K562 (cell line): Measurements from ENCODE around the gene STXBP6. TPM values are rescaled to one million over a fixed set of nuclear protein-coding genes. Genes with fewer than 3 reads are reported as not detected.

Source experiments
- ATAC-seq: fragments of 200-7000 bp; cut with Tn5 transposase; 3 replicates; pipeline ENCODE4 v1.9.1; 2020; ENCODE audit warnings: moderate library complexity
- BruUV-seq: library from RNA; stranded (reverse); fragments of 400-500 nt; replicated peaks from 2 replicates; lab custom pipeline; 2021; lab: Mats Ljungman, UMichigan
- CTCF ChIA-PET: fragments of 300-600 bp; formaldehyde crosslinking; extraction: SDS; loops from one replicate; lab custom pipeline; 2021; ENCODE audit warnings: low intra/inter-chr PET ratio; lab: Yijun Ruan, JAX
- POLR2A ChIA-PET: fragments of 300-600, 350-650 bp; sonication (Branson Sonifier 250); formaldehyde crosslinking; extraction: SDS; loops from one replicate; lab custom pipeline; 2021; ENCODE audit warnings: antibody characterized with exemption, inconsistent platforms; lab: Yijun Ruan, JAX
- DNase-seq, 4 experiments: peaks; one replicate each; pipeline versions ENCODE4 v3.0.0 to v3.0.0-alpha.2; 2011 to 2018; ENCODE audit warnings: low spot score in 3 of 4, mixed read lengths in 3 of 4; ENCODE audit errors: extremely low read depth in 1 of 4
- FAIRE-seq: peaks from 2 replicates; lab custom pipeline; 2011; peaks lifted over from hg19 to GRCh38; lab: Jason Lieb, UNC
- H2AFZ ChIP-seq: 2 replicates; pipeline ENCODE4 v1.6.0; 2011; ENCODE audit warnings: low read depth, low read length, control low read depth, inconsistent platforms
- H3K27ac ChIP-seq: fragments of 200-600 bp; 3 replicates; pipeline ENCODE4 v1.8.0; 2011; ENCODE audit warnings: low read depth, mild to moderate bottlenecking, control low read depth, inconsistent platforms, low read length, moderate library complexity, mixed read lengths; ENCODE audit errors: extremely low read depth
- H3K27me3 ChIP-seq, 2 experiments: fragments of 300-600 bp in 1 of 2; 2 replicates in 1 of 2; 3 replicates in 1 of 2; pipeline versions ENCODE4 v1.6.0 to v1.8.0; 2011; ENCODE audit warnings: inconsistent platforms in 2 of 2, low read length in 2 of 2, mild to moderate bottlenecking in 1 of 2, mixed read lengths in 1 of 2, moderate library complexity in 1 of 2; ENCODE audit not compliant: control insufficient read depth in 2 of 2, insufficient read depth in 2 of 2
- H3K36me3 ChIP-seq: fragments of 300-600 bp; 3 replicates; pipeline ENCODE4 v1.8.0; 2011; ENCODE audit warnings: mild to moderate bottlenecking, low read length, inconsistent platforms; ENCODE audit not compliant: control insufficient read depth, insufficient read depth
- H3K4me1 ChIP-seq, 2 experiments: fragments of 200-600 bp in 1 of 2; replicated peaks in 1 of 2; 2 replicates in 1 of 2; 3 replicates in 1 of 2; pipeline versions ENCODE4 v1.5.1 to v1.8.0; 2011; ENCODE audit warnings: inconsistent platforms in 2 of 2, low read length in 2 of 2, mild to moderate bottlenecking in 1 of 2, mixed read lengths in 1 of 2, moderate library complexity in 1 of 2; ENCODE audit not compliant: control insufficient read depth in 2 of 2, insufficient read depth in 2 of 2
- H3K4me2 ChIP-seq: 2 replicates; pipeline ENCODE4 v1.6.1; 2011; ENCODE audit warnings: low read length, control low read depth, inconsistent platforms, mixed read lengths; ENCODE audit not compliant: insufficient read depth
- H3K4me3 ChIP-seq: fragments of 200-600 bp; sonication (generic), shearing (Covaris generic); 2 replicates; pipeline ENCODE4 v1.5.1; 2016; ENCODE audit warnings: control low read depth, inconsistent platforms
- H3K79me2 ChIP-seq: fragments of 200-600 bp; 3 replicates; pipeline ENCODE4 v1.8.0; 2011; ENCODE audit warnings: low read length, inconsistent platforms; ENCODE audit not compliant: control insufficient read depth, insufficient read depth
- H3K9ac ChIP-seq, 2 experiments: 2 replicates each; pipeline versions ENCODE4 v1.6.0 to v1.6.1; 2011; ENCODE audit warnings: low read depth in 2 of 2, low read length in 2 of 2, control low read depth in 1 of 2, inconsistent platforms in 1 of 2, mild to moderate bottlenecking in 1 of 2, mixed read lengths in 1 of 2; ENCODE audit not compliant: insufficient read depth in 1 of 2
- H3K9me1 ChIP-seq: one replicate; pipeline ENCODE4 v1.6.0; 2011; ENCODE audit warnings: inconsistent platforms, mild to moderate bottlenecking, low read length, moderate library complexity; ENCODE audit not compliant: control insufficient read depth, insufficient read depth
- H3K9me3 ChIP-seq: replicated peaks from 2 replicates; pipeline ENCODE4 v1.5.1; 2011; ENCODE audit warnings: low read depth, low read length, inconsistent platforms; ENCODE audit not compliant: control insufficient read depth, insufficient read depth
- H4K20me1 ChIP-seq: replicated peaks from 2 replicates; pipeline ENCODE4 v1.6.1; 2011; ENCODE audit warnings: low read length, inconsistent platforms, mixed read lengths; ENCODE audit not compliant: control insufficient read depth, insufficient read depth
- HDAC1 ChIP-seq, 2 experiments: fragments of 450-650 bp; IDR thresholded peaks; 2 replicates each; pipeline ENCODE4 v1.6.1; 2016 to 2017; ENCODE audit warnings: inconsistent platforms in 1 of 2, mild to moderate bottlenecking in 1 of 2, moderate library complexity in 1 of 2
- IFI16 ChIP-seq: fragments of 250-450 bp; sonication (Bioruptor Pico); IDR thresholded peaks from 2 replicates; pipeline ENCODE4 v2.1.2; 2022; ENCODE audit warnings: mild to moderate bottlenecking, inconsistent platforms
- MCM7 ChIP-seq, 2 experiments: fragments of 450-650 bp; IDR thresholded peaks; 2 replicates each; pipeline ENCODE4 v1.6.1; 2016 to 2018
- PCBP2 ChIP-seq: fragments of 200-400 bp; formaldehyde crosslinking; IDR thresholded peaks from 2 replicates; pipeline ENCODE4 v1.6.1; 2018; ENCODE audit warnings: low read length, low read depth, mild to moderate bottlenecking, moderate library complexity; ENCODE audit not compliant: poor library complexity, severe bottlenecking
- POLR2A ChIP-seq: fragments of 450-650 bp; conservative IDR thresholded peaks from 2 replicates; pipeline ENCODE4 v1.6.1; 2016
- PRPF4 ChIP-seq: fragments of 200-400 bp; formaldehyde crosslinking; IDR thresholded peaks from one replicate; pipeline ENCODE4 v1.6.1; 2017; ENCODE audit warnings: low read length, low read depth, mild to moderate bottlenecking; ENCODE audit not compliant: insufficient read depth, poor library complexity, severe bottlenecking
- SREBF1 ChIP-seq: fragments of 150-350 bp; IDR thresholded peaks from 2 replicates; pipeline ENCODE4 v1.6.1; 2014; ENCODE audit warnings: antibody characterized with exemption, low read depth, low read length, borderline replicate concordance
- TCFL5 ChIP-seq: fragments of 250-450 bp; sonication (Bioruptor Pico); conservative IDR thresholded peaks from 2 replicates; pipeline ENCODE4 v1.6.1; 2021; ENCODE audit warnings: mild to moderate bottlenecking, moderate library complexity, matching md5 sums
- YBX1 ChIP-seq: fragments of 450-650 bp; IDR thresholded peaks from 2 replicates; pipeline ENCODE4 v1.7.1; 2016; ENCODE audit warnings: mild to moderate bottlenecking
- ZNF133 ChIP-seq: fragments of 250-450 bp; sonication (Bioruptor Pico); IDR thresholded peaks from 2 replicates; pipeline ENCODE4 v1.4.0; 2020; ENCODE audit warnings: mild to moderate bottlenecking
- WGBS: fragments of 100-300 bp; shearing (Covaris generic); methylation state at CpG from one replicate; pipeline ENCODE4 v1.1.6; 2016; ENCODE audit warnings: low coverage, mixed read lengths; ENCODE audit not compliant: insufficient coverage; ENCODE audit errors: missing lambda C conversion rate; 5-methylcytosine and 5-hydroxymethylcytosine counted together
- in situ Hi-C: fragments of 300-500 bp; cut with MboI; formaldehyde crosslinking; loops from 4 replicates; pipeline ENCODE4 v1.15.0; 2018; ENCODE audit warnings: inconsistent platforms, mixed read lengths
- intact Hi-C: fragments of 100-400 bp; cut with micrococcal nuclease; formaldehyde crosslinking; loops from 2 replicates; pipeline ENCODE4 v1.14.2; 2022
- polyA plus RNA-seq, 8 experiments: library from polyadenylated mRNA; depleted of rRNA in 4 of 8; stranded (reverse) in 5 of 8; unstranded in 3 of 8; fragments of >200 nt; fragmentation: Nextera tagmentation in 2 of 8; fragmentation: Illumina TruSeq in 1 of 8; extraction: Ambion mirVana in 2 of 8; extraction: Trizol in 1 of 8; gene quantifications; 2 replicates each; pipeline versions ENCODE4 v1.2.1 to v1.2.3, GENCODE V29; 2011 to 2014; ENCODE audit warnings: inconsistent platforms in 1 of 8, missing spikeins in 1 of 8
- total RNA-seq, 7 experiments: library from RNA; depleted of rRNA in 6 of 7; stranded (reverse); fragments of >200 nt in 6 of 7; fragmentation: Illumina TruSeq in 2 of 7; extraction: Trizol in 2 of 7; gene quantifications; 2 replicates each; pipeline versions ENCODE4 v1.2.1 to v1.2.3, GENCODE V29; 2011 to 2021; ENCODE audit warnings: low replicate concordance in 1 of 7
- TF ChIP-seq, protein P1 (sequence below): fragments of 250-450 bp; sonication (Bioruptor Pico); IDR thresholded peaks from 2 replicates; pipeline ENCODE4 v1.5.0; 2022; ENCODE audit warnings: mild to moderate bottlenecking
- TF ChIP-seq, protein P2 (sequence below), 3 experiments: IDR thresholded peaks in 2 of 3; conservative IDR thresholded peaks in 1 of 3; 2 replicates each; pipeline ENCODE4 v1.5.1; 2011 to 2012; ENCODE audit warnings: low read length in 3 of 3, mild to moderate bottlenecking in 3 of 3, control low read depth in 2 of 3, improper control_type of control experiment in 1 of 3, inconsistent platforms in 1 of 3, low read depth in 1 of 3, mixed read lengths in 1 of 3, moderate library complexity in 1 of 3; ENCODE audit not compliant: insufficient read depth in 2 of 3
- TF ChIP-seq, protein P3 (sequence below): fragments of 450-650 bp; IDR thresholded peaks from 2 replicates; pipeline ENCODE4 v1.7.0; 2016; ENCODE audit warnings: borderline replicate concordance
- TF ChIP-seq, protein P4 (sequence below): fragments of 450-650 bp; formaldehyde crosslinking; IDR thresholded peaks from 2 replicates; pipeline ENCODE4 v1.4.0; 2020; ENCODE audit warnings: mild to moderate bottlenecking, moderate library complexity

The STXBP6 gene
- total and polyA plus RNA-seq, 9 of the 15 experiments (the other 6 are each of a cell fraction or from before 2014, with no cell fraction given): 0.27 to 0.89 (median 0.59) TPM

DNA sequence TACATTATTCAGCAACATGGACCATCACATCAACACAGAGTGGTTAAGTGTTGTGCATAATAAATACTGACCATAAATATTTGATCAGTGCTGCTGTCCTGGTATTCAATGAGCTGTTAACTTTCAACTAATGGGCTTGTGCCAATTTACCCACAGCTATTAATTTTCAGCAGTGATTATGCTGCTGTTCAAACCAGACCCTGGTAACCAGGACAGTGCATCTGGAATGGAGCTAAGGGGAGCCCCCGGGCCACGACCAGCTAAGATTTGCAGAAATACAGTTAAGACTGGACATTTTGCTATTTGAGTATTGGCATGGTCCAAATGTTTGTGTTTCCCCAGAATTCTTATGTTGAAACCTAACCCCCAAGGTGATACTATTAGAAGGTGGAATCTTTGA lies 235.6 kb downstream of the STXBP6 start:
- Histone ChIP-seq H4K20me1 (no peaks in the 10 kb centered on the region), H3K9me1 (no peaks in the 10 kb centered on the region), H3K9me3 (no peaks in the 10 kb centered on the region), H3K4me3 (no peak overlapping the region), H3K4me2 (no peak overlapping the region), H3K4me1 (no peaks in the 10 kb centered on the region), H3K27me3 (peaks cover 0 to 4% of the 10 kb centered on the region in 2 experiments; a peak in 1 of 5 replicates), H3K9ac (no peak overlapping the region), H3K27ac (no peak overlapping the region), H2AFZ (no peak overlapping the region), H3K36me3 (no peaks in the 10 kb centered on the region), H3K79me2 (no peaks in the 10 kb centered on the region)
- no peak for ATAC-seq
- no TSS peak for BruUV-seq
- ChIA-PET POLR2A (no interaction called here), CTCF (interaction anchor here (0.7 kb wide), 1 partner anchor 8 kb away, joined by 3 read pairs; no protein-coding TSS in a partner anchor)
- 0% methylated on average over 2 of the region's 2 CpGs for WGBS
- intact Hi-C loops (no loop called here), in situ Hi-C loops (loop anchor here (25.0 kb wide), 1 partner anchor 323 kb away; no protein-coding TSS in a partner anchor)
- DNase-seq: no peak
- FAIRE-seq: no peak
- TF ChIP-seq MCM7 (IDR thresholded peaks at IDR 0.05) (no peak), PCBP2 (no peak), POLR2A (no peak), IFI16 (CRISPR knock-in tag) (no peak), PRPF4 (no peak), HDAC1 (IDR thresholded peaks at IDR 0.05) (no peak), SREBF1 (no peak), ZNF133 (no peak), TCFL5 (CRISPR knock-in tag) (no peak), YBX1 (no peak)
- TF ChIP-seq, protein P1, sequence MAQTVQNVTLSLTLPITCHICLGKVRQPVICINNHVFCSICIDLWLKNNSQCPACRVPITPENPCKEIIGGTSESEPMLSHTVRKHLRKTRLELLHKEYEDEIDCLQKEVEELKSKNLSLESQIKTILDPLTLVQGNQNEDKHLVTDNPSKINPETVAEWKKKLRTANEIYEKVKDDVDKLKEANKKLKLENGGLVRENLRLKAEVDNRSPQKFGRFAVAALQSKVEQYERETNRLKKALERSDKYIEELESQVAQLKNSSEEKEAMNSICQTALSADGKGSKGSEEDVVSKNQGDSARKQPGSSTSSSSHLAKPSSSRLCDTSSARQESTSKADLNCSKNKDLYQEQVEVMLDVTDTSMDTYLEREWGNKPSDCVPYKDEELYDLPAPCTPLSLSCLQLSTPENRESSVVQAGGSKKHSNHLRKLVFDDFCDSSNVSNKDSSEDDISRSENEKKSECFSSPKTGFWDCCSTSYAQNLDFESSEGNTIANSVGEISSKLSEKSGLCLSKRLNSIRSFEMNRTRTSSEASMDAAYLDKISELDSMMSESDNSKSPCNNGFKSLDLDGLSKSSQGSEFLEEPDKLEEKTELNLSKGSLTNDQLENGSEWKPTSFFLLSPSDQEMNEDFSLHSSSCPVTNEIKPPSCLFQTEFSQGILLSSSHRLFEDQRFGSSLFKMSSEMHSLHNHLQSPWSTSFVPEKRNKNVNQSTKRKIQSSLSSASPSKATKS (CRISPR knock-in tag): no peak
- TF ChIP-seq, protein P2, sequence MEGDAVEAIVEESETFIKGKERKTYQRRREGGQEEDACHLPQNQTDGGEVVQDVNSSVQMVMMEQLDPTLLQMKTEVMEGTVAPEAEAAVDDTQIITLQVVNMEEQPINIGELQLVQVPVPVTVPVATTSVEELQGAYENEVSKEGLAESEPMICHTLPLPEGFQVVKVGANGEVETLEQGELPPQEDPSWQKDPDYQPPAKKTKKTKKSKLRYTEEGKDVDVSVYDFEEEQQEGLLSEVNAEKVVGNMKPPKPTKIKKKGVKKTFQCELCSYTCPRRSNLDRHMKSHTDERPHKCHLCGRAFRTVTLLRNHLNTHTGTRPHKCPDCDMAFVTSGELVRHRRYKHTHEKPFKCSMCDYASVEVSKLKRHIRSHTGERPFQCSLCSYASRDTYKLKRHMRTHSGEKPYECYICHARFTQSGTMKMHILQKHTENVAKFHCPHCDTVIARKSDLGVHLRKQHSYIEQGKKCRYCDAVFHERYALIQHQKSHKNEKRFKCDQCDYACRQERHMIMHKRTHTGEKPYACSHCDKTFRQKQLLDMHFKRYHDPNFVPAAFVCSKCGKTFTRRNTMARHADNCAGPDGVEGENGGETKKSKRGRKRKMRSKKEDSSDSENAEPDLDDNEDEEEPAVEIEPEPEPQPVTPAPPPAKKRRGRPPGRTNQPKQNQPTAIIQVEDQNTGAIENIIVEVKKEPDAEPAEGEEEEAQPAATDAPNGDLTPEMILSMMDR (IDR thresholded peaks at IDR 0.05 in 2 of 3, conservative IDR thresholded peaks at IDR 0.05 in 1 of 3; ENCODE audit: insufficient read depth in 2 of 3, low read depth in 1 of 3, low read length in 3 of 3): no peak
- TF ChIP-seq, protein P3, sequence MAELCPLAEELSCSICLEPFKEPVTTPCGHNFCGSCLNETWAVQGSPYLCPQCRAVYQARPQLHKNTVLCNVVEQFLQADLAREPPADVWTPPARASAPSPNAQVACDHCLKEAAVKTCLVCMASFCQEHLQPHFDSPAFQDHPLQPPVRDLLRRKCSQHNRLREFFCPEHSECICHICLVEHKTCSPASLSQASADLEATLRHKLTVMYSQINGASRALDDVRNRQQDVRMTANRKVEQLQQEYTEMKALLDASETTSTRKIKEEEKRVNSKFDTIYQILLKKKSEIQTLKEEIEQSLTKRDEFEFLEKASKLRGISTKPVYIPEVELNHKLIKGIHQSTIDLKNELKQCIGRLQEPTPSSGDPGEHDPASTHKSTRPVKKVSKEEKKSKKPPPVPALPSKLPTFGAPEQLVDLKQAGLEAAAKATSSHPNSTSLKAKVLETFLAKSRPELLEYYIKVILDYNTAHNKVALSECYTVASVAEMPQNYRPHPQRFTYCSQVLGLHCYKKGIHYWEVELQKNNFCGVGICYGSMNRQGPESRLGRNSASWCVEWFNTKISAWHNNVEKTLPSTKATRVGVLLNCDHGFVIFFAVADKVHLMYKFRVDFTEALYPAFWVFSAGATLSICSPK: no peak
- TF ChIP-seq, protein P4, sequence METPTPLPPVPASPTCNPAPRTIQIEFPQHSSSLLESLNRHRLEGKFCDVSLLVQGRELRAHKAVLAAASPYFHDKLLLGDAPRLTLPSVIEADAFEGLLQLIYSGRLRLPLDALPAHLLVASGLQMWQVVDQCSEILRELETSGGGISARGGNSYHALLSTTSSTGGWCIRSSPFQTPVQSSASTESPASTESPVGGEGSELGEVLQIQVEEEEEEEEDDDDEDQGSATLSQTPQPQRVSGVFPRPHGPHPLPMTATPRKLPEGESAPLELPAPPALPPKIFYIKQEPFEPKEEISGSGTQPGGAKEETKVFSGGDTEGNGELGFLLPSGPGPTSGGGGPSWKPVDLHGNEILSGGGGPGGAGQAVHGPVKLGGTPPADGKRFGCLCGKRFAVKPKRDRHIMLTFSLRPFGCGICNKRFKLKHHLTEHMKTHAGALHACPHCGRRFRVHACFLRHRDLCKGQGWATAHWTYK (CRISPR knock-in tag): no peak
